SK-N-DZ (cell line): ENCODE results near the gene WASHC1. TPM values are rescaled to one million over a fixed set of nuclear protein-coding genes. Genes with fewer than 3 reads are reported as not detected.
"Not testable (repeated sequence)": the region's sequence is repeated elsewhere in the genome, so short reads cannot be mapped to it uniquely, and the experiment has no call there.

Experiments used
- DNase-seq: peaks from one replicate; pipeline ENCODE4 v3.0.0-alpha.2; 2015; ENCODE audit warnings: low spot score
- polyA plus RNA-seq, 2 experiments: library from polyadenylated mRNA; depleted of rRNA; stranded (reverse); fragments of >200 nt; gene quantifications; 2 replicates each; pipeline ENCODE4 v1.2.3, GENCODE V29; 2014

The WASHC1 gene
- polyA plus RNA-seq (2014; cell fraction: cytosol; rRNA removed): 7.8 and 8.4 TPM in 2 replicates
- 28.0 and 40.9 TPM in 2 replicates for polyA plus RNA-seq (2014; cell fraction: nucleus; rRNA removed)

DNA sequence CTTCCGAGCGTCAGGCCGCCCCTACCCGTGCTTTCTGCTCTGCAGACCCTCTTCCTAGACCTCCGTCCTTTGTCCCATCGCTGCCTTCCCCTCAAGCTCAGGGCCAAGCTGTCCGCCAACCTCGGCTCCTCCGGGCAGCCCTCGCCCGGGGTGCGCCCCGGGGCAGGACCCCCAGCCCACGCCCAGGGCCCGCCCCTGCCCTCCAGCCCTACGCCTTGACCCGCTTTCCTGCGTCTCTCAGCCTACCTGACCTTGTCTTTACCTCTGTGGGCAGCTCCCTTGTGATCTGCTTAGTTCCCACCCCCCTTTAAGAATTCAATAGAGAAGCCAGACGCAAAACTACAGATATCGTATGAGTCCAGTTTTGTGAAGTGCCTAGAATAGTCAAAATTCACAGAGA lies at the start of gene WASHC1:
Gene WASHC1 (minus strand): TSS at position 101 of the 400 bp plus-strand sequence. CDS start 4,457 bp downstream, outside the sequence.
- not testable (repeated sequence) for DNase-seq

DNA sequence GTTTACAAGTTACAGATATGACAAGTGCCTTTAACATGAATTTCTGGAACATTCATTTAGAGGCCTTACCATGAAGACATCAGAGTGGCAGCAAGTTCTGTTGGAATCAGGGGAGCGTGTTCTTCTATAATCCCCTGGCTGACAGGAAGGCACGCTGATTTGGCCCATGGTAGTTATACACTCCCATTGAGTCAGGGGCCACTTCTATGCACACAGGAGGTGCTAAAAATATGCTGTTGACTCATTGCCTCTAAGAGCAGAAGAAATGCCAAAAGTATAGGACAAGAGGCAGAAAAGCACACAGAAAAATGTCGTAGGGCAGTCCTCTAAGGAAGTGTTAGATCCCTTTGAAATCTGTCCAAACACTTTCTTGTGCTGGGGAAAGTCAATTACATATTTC lies 49.1 kb upstream of the WASHC1 start:
- not testable (repeated sequence) for DNase-seq

- DNase-seq: not testable (repeated sequence)
These were observed 47.1 kb upstream of the WASHC1 start for GRCh38 chr9:76389-76788.

DNA sequence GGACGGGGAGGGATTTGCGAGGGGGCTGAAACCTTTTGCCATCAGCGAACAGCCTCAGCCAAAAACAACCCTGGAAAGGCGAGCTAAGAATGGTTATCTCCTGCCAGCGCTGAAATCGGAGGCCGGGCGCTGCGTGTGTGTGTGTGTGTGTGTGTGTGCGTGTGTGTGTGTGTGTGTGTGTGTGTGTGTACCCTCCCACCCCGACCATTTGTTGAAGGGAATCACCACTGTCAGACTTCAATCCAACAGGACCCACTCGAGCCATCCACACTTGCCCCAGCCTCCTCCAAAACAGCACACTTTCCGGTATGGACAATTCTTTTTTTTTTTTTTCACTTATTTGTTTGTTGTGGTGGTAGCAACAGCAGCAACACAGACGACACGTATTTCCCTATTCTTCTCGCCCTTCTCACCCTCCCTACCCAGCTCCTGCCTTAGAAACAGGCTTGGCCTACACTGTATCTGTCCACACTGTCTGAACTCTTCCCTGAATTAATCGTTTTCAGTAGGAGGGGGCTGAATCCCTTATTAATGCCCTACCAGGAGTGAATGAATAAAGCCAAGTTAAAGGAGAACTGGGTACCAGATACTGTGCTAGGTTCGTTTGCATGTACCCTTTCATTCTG lies 44.8 kb upstream of the WASHC1 start:
- DNase-seq: not testable (repeated sequence)

GRCh38 chr9:73076-73899 lies 44.0 kb upstream of the WASHC1 start:
- DNase-seq: not testable (repeated sequence)

- not testable (repeated sequence) for DNase-seq
These were observed 33.9 kb upstream of the WASHC1 start for GRCh38 chr9:63031-63629.

GRCh38 chr9:52678-53077 lies 23.4 kb upstream of the WASHC1 start:
- DNase-seq: not testable (repeated sequence)

GRCh38 chr9:48190-48842 lies 19.1 kb upstream of the WASHC1 start:
- DNase-seq: not testable (repeated sequence)

DNA sequence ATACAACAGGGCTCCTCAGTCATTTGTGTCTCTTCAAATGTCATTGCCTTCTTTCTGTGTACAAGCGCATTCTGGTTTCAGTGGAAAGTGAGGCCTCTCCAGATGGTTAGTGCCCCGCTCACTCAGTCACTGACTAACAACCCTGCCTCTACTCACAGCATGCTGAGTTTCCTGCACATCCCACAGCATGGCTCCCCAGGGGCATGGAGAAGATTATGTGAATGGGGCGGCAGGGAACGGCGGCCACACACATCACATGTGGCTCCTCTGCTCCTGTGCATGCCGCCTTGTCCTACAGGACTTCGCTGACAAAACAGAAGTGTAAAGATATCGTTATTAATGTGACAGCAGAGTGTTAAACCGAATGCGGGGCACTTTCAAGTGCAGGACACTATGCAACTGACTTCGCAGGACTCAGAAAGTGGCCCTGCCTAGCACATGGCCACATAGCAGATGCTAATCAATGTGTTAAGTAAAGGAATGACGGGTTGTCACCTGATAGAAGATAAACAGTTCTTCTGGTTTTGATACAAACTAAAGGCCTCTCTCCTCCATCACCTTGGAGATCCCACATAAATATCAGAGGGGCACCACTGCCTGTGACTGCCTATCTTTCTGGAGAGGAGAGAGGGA lies 17.5 kb upstream of the WASHC1 start:
- DNase-seq: not testable (repeated sequence)

DNA sequence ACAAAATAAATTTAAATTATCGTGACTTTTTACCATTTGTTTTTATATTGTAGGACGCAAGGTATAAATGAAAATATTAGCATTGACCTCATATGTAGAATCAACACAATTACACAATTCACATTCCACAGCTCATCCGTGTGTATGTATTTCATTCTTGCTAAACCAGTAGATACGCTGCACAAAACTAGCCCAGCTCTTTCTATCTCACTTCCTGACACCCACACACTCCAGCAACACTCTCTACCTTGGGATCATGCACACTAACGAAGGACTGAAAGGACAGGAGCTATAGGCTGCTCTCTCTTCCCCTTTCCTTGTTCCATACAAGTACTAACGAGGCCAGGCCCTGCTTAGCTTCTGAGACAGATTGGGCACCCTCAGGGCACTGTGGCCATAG lies 16.9 kb upstream of the WASHC1 start:
- not testable (repeated sequence) for DNase-seq

DNA sequence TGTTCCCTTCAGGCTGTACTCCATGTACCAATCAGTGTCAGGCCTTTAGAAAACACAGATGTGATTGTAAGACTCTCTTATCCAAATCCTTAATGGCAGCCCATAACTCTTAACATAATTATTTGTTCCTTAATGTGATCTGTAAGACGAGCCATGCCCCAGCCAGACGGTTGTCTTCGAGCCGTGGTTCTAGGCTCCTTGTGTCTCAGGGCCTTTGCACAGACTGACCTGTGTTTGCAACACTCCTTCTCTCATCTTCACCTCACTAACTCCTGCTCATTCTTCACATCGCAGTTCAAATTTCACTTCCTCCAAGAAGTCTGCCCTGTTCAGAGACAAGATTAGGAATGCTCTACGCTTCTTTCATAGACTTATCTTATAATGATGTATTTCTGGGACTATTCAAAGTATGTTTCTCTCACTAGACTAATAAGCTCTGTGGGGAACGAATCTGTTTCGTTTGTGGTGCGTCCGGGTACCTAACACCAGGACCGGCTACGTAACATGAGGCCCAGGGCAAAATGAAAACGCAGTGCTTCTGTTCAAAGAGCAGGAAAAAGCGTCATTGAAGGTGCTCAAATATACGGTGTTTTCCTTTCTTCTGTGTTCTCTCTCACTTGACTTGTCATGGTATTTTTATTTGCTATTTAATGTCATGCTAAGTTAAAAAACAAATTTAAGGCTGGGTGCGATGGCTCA lies 16.1 kb upstream of the WASHC1 start:
- DNase-seq: peak; percentile 7

GRCh38 chr9:44416-44815 lies 15.2 kb upstream of the WASHC1 start:
- DNase-seq: not testable (repeated sequence)

DNA sequence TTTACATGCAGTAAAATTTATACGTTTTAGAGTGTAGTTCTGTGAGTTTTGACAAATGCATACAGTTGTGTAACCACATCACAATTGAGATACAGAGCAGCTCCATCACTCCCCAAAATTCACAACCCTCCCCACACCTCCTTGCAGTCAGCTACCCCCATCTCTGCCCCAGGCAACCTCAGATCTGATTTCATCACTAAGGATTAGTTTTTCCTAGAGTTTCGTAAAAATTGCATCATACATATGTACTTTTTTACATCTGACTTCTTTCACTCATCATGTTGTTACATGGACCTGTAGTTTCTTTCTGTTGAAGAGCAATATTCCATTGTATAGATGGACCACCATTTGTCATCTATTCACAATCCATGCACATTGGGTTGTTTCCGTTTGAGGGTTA lies 14.4 kb upstream of the WASHC1 start:
- DNase-seq: not testable (repeated sequence)

DNA sequence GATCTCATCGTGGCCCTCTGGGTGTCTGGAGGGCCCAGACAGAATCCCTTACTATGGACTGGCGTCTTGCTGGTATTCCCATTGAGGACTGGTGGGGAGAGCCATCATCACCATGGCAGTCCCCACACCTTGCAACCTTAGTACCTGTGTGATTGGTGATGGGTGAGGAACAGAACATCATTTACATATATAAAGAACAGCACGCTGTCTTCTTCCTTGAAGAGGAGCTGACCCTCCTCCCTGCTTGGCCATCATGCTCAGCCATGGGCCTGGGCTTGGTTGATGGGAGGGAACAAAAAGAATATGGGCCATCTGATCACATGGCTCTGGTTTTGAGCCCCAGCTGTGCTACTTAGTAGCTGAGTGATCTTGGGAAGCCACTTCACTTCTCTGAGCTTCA lies 13.9 kb upstream of the WASHC1 start:
- DNase-seq: not testable (repeated sequence)

GRCh38 chr9:41819-42218 lies 12.6 kb upstream of the WASHC1 start:
- DNase-seq: not testable (repeated sequence)

- not testable (repeated sequence) for DNase-seq
These were observed 12.0 kb upstream of the WASHC1 start for GRCh38 chr9:41261-41676.

DNA sequence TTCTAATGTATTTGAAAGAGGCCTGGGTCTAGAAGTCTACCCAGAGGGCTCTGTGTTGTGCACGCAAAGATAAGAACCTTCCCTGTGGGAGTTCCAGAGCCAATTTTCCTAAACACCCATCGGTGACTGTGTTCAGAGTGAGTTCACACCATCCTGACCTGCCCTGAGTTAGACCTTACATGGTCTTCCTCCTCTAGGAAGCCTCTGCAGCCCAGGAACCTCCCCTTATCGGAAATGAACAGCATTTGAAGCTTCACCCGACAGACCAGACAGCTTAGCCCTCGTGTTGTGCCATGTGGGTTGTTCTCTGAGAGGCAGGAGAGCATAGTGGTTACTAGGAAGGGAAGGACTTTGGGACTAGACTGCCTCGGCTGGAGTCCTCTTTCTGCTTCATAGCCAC lies 3.1 kb upstream of the WASHC1 start:
- not testable (repeated sequence) for DNase-seq

DNA sequence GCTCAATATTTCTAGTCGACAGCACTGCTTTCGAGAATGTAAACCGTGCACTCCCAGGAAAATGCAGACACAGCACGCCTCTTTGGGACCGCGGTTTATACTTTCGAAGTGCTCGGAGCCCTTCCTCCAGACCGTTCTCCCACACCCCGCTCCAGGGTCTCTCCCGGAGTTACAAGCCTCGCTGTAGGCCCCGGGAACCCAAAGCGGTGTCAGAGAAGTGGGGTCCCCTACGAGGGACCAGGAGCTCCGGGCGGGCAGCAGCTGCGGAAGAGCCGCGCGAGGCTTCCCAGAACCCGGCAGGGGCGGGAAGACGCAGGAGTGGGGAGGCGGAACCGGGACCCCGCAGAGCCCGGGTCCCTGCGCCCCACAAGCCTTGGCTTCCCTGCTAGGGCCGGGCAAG lies 481 bp downstream of the WASHC1 start:
- DNase-seq: not testable (repeated sequence)

GRCh38 chr9:21621-22020 lies 7.6 kb downstream of the WASHC1 start:
- DNase-seq: not testable (repeated sequence)

GRCh38 chr9:16875-17274 lies 12.4 kb downstream of the WASHC1 start:
- DNase-seq: not testable (repeated sequence)
